ENCODE data around the gene SPG7.

- TF ChIP-seq CTCF (IDR thresholded peaks at IDR 0.05; ENCODE audit: low read length) (no peak), EZH2 (IDR thresholded peaks at IDR 0.05; ENCODE audit: borderline replicate concordance, low read length) (no peak)
These were observed 88.9 kb downstream of the SPG7 start for GRCh38 chr16:89596957-89597649.
